DND-41 (cell line): Measurements from ENCODE around the gene FOXP1.

Source experiments
- ATAC-seq: fragments of 200-7000 bp; cut with Tn5 transposase; 3 replicates; pipeline ENCODE4 v1.9.1; 2021; ENCODE audit warnings: low read depth; ENCODE audit not compliant: insufficient read depth
- DNase-seq: peaks from one replicate; pipeline ENCODE4 v3.0.0-alpha.2; 2020
- H2AFZ ChIP-seq: 2 replicates; pipeline ENCODE4 v1.6.0; 2012; ENCODE audit warnings: low read depth, low read length
- H3K27ac ChIP-seq: 2 replicates; pipeline ENCODE4 v1.5.1; 2012; ENCODE audit warnings: low read length, inconsistent platforms
- H3K27me3 ChIP-seq: fragments of 200-600 bp; sonication (generic); 2 replicates; pipeline ENCODE4 v1.6.0; 2012; ENCODE audit warnings: low read length, mild to moderate bottlenecking, inconsistent platforms; ENCODE audit not compliant: insufficient read depth, poor library complexity
- H3K36me3 ChIP-seq: 2 replicates; pipeline ENCODE4 v1.5.1; 2012; ENCODE audit warnings: low read length, inconsistent platforms; ENCODE audit not compliant: insufficient read depth
- H3K4me1 ChIP-seq: 2 replicates; pipeline ENCODE4 v1.5.1; 2012; ENCODE audit warnings: mild to moderate bottlenecking, low read length; ENCODE audit not compliant: insufficient read depth
- H3K4me2 ChIP-seq: 2 replicates; pipeline ENCODE4 v1.6.0; 2012; ENCODE audit warnings: mild to moderate bottlenecking, moderate library complexity, low read length, inconsistent platforms; ENCODE audit not compliant: insufficient read depth
- H3K4me3 ChIP-seq, 2 experiments: fragments of 200-600 bp in 1 of 2; shearing (Covaris generic) in 1 of 2; 2 replicates each; pipeline ENCODE4 v1.5.1; 2012 to 2016; ENCODE audit warnings: inconsistent platforms in 2 of 2, low read length in 2 of 2, mild to moderate bottlenecking in 2 of 2, low read depth in 1 of 2, moderate library complexity in 1 of 2
- H3K79me2 ChIP-seq: 2 replicates; pipeline ENCODE4 v1.6.0; 2012; ENCODE audit warnings: low read length, inconsistent platforms; ENCODE audit not compliant: insufficient read depth
- H3K9ac ChIP-seq: 2 replicates; pipeline ENCODE4 v1.6.0; 2012; ENCODE audit warnings: low read depth, mild to moderate bottlenecking, inconsistent platforms, low read length, moderate library complexity
- H3K9me3 ChIP-seq: 2 replicates; pipeline ENCODE4 v1.5.1; 2012; ENCODE audit warnings: low read length, moderate library complexity, mild to moderate bottlenecking, inconsistent platforms; ENCODE audit not compliant: insufficient read depth, severe bottlenecking
- H4K20me1 ChIP-seq: 2 replicates; pipeline ENCODE4 v1.6.0; 2012; ENCODE audit warnings: low read length; ENCODE audit not compliant: insufficient read depth
- CTCF ChIP-seq: IDR thresholded peaks from 2 replicates; pipeline ENCODE4 v1.5.1; 2012; ENCODE audit warnings: borderline replicate concordance, low read length, moderate library complexity, mild to moderate bottlenecking; ENCODE audit not compliant: poor library complexity, severe bottlenecking; ENCODE audit errors: extremely low read depth
- EZH2 ChIP-seq: IDR thresholded peaks from 3 replicates; pipeline ENCODE4 v1.6.1; 2012; ENCODE audit warnings: borderline replicate concordance, low read depth, mild to moderate bottlenecking, moderate library complexity, low read length, inconsistent platforms; ENCODE audit not compliant: severe bottlenecking

The FOXP1 gene

GRCh38 chr3:71317140-71317539 lies 266.4 kb downstream of the FOXP1 start:
- no peak overlapping the region for H3K4me2 ChIP-seq
- H3K36me3 ChIP-seq, result no peaks in the 10 kb centered on the region
- H3K9me3 ChIP-seq, result no peaks in the 10 kb centered on the region
- TF ChIP-seq EZH2 (no peak), CTCF (no peak)
- H3K9ac ChIP-seq, result no peak overlapping the region
- peaks cover 10% of the 10 kb centered on the region for H4K20me1 ChIP-seq
- no peak for ATAC-seq
- 0 out of 2 replicates have a peak, but pooled peaks cover 10% of the 10 kb centered on the region for H3K79me2 ChIP-seq
- no peak overlapping the region for H3K27ac ChIP-seq
- peaks cover 9% of the 10 kb centered on the region for H3K4me1 ChIP-seq
- DNase-seq, result no peak
- no peak overlapping the region for H2AFZ ChIP-seq
- H3K27me3 ChIP-seq, result no peaks in the 10 kb centered on the region
- H3K4me3 ChIP-seq, result no peak overlapping the region

DNA sequence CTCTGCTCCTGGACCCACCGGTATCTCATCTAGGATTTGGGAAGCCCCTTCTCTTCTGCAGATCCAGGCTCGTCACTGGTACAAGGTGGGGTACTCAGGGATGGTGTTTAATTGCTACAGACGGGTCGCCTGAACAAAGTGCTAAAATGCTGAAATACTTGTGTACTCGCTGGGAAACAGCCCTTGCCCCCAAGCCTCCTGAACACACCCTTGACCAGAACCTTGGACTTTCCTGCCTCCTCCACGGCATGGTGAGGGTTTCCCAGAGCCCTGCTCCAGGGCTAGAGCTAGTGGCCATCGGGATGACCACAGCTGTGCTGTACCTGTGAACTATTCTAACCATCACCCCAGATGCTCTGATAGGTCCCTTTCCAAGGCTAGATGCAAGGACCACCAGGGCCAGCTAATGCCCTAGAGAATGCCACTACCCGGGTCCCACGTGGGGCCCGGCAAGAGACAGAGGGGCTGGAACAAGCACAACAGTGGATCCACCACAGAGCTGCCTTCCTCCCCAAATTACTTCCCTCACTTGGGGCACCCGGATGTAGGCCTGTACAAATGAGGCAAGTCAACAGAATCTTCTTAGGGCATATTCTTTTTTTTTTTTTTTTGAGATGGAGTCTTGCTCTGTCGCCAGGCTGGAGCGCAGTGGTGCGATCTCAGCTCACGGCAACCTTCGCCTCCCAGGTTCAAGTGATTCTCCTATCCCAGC lies 267.3 kb downstream of the FOXP1 start:
- Histone ChIP-seq H4K20me1 (peaks cover 10% of the 10 kb centered on the region), H3K4me3 (no peak overlapping the region), H3K9me3 (no peaks in the 10 kb centered on the region), H3K36me3 (no peaks in the 10 kb centered on the region), H2AFZ (no peak overlapping the region), H3K4me1 (peaks cover 9% of the 10 kb centered on the region), H3K27me3 (no peaks in the 10 kb centered on the region), H3K27ac (no peak overlapping the region), H3K79me2 (0 out of 2 replicates have a peak, but pooled peaks cover 10% of the 10 kb centered on the region), H3K4me2 (no peak overlapping the region), H3K9ac (no peak overlapping the region)
- DNase-seq (no peak), ATAC-seq (no peak)
- no peak for TF ChIP-seq CTCF
- TF ChIP-seq EZH2, result no peak

DNA sequence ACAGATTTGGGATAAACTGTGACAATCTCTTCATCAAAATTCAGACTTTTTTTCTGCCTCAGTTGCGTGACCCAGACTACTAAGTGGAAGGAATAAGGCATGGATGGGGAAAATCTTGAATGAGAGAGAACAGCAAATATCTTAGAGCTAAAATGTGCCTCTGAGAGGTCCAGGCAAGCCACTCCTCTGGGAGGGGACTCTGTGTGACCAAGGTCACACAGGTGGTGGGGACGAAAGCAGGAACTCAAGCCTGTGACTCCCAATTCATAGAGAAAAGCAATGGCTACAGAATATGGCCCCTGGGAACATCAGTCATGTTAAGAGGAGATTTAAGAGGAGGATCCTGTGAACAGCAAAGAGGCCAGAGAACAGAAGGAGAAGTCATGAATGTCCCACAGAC lies 268.1 kb downstream of the FOXP1 start:
- Histone ChIP-seq H3K79me2 (0 out of 2 replicates have a peak, but pooled peaks cover 10% of the 10 kb centered on the region), H3K4me2 (no peak overlapping the region), H4K20me1 (peaks cover 12% of the 10 kb centered on the region), H3K4me1 (peaks cover 12% of the 10 kb centered on the region), H3K9me3 (no peaks in the 10 kb centered on the region), H3K27ac (no peak overlapping the region), H2AFZ (no peak overlapping the region), H3K27me3 (no peaks in the 10 kb centered on the region), H3K9ac (no peak overlapping the region), H3K4me3 (no peak overlapping the region), H3K36me3 (no peaks in the 10 kb centered on the region)
- DNase-seq (no peak), ATAC-seq (no peak)
- TF ChIP-seq CTCF, result no peak
- no peak for TF ChIP-seq EZH2
